Measurements from ENCODE around the gene IMP4.

- TF ChIP-seq GATA2 (IDR thresholded peaks at IDR 0.05; ENCODE audit: low read depth, low read length) = no peak
- no peak for TF ChIP-seq GATA3 (IDR thresholded peaks at IDR 0.05; ENCODE audit: low read depth, low read length)
These were observed 43.0 kb downstream of the IMP4 start for GRCh38 chr2:130385709-130386108.
